HG03196 (cell line): ENCODE results near the gene CSTPP1.
"Not testable (repeated sequence)": the region's sequence is repeated elsewhere in the genome, so short reads cannot be mapped to it uniquely, and the experiment has no call there.

Experiments
- ATAC-seq: cut with Tn5 transposase; IDR thresholded peaks from one replicate; pipeline ENCODE4 v1.9.1; 2021; ENCODE audit not compliant: unreplicated experiment

The CSTPP1 gene

GRCh38 chr11:46912526-46913150 is 23.9 kb upstream of the CSTPP1 start:
- ATAC-seq = no peak

- ATAC-seq = no peak
These were observed 23.1 kb upstream of the CSTPP1 start for GRCh38 chr11:46913484-46913883.

GRCh38 chr11:46914363-46914762 is 22.2 kb upstream of the CSTPP1 start:
- no peak for ATAC-seq

GRCh38 chr11:46914910-46915309 is 21.7 kb upstream of the CSTPP1 start:
- no peak for ATAC-seq

GRCh38 chr11:46916286-46917108 is 20.1 kb upstream of the CSTPP1 start:
- no peak for ATAC-seq

GRCh38 chr11:46917109-46917761 is 19.3 kb upstream of the CSTPP1 start:
- no peak for ATAC-seq

GRCh38 chr11:46917762-46918082 is 18.8 kb upstream of the CSTPP1 start:
- no peak for ATAC-seq

GRCh38 chr11:46918083-46918787 is 18.3 kb upstream of the CSTPP1 start, which contains the start of gene LRP4:
Gene LRP4 (minus strand): TSS chr11:46918550. CDS start chr11:46918379, 171 bp downstream.
- no peak for ATAC-seq

- ATAC-seq = no peak
These were observed 17.6 kb upstream of the CSTPP1 start for GRCh38 chr11:46918788-46919513.

GRCh38 chr11:46920755-46921154 is 15.8 kb upstream of the CSTPP1 start:
- ATAC-seq = no peak

- ATAC-seq = not testable (repeated sequence)
These were observed 8.6 kb upstream of the CSTPP1 start for GRCh38 chr11:46927928-46928327.

GRCh38 chr11:46928701-46929100 is 7.9 kb upstream of the CSTPP1 start:
- not testable (repeated sequence) for ATAC-seq

- ATAC-seq = no peak
These were observed 6.5 kb upstream of the CSTPP1 start for GRCh38 chr11:46930089-46930488.

GRCh38 chr11:46942172-46942571 is 5.6 kb downstream of the CSTPP1 start:
- no peak for ATAC-seq

- no peak for ATAC-seq
These were observed 8.0 kb downstream of the CSTPP1 start for GRCh38 chr11:46944356-46945075.

GRCh38 chr11:46947399-46948077 is 11.0 kb downstream of the CSTPP1 start:
- no peak for ATAC-seq

- ATAC-seq = no peak
These were observed 12.0 kb downstream of the CSTPP1 start for GRCh38 chr11:46948378-46949131.

GRCh38 chr11:46949297-46949696 is 12.7 kb downstream of the CSTPP1 start:
- no peak for ATAC-seq

- no peak for ATAC-seq
These were observed 15.3 kb downstream of the CSTPP1 start for GRCh38 chr11:46951864-46952263.
